Effector CD4-positive, alpha-beta T cell (primary cell): ENCODE measurements around the gene REV3L.
"Not testable (repeated sequence)": the region's sequence is repeated elsewhere in the genome, so short reads cannot be mapped to it uniquely, and the experiment has no call there.

Experiments used
- DNase-seq: peaks from one replicate; pipeline ENCODE4 v3.0.0-alpha.2; 2020

Gene REV3L

GRCh38 chr6:111256646-111257045 lies 226.4 kb downstream of the REV3L start:
- DNase-seq: no peak

DNA sequence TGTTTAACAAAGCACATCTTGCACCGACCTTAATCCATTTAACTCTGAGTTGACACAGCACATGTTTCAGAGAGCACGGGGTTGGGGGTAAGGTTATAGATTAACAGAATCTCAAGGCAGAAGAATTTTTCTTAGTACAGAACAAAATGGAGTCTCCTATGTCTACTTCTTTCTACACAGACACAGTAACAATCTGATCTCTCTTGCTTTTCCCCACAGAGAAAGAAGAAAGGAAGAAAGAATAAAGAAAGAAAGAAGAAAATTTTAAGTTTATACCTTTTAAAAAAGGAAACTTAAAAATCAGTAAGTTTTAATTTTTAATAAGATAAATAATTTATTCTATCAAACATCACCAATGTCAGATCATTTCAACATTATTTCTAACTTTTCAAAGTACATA lies 227.2 kb downstream of the REV3L start:
- not testable (repeated sequence) for DNase-seq

- DNase-seq: no peak
Measured at GRCh38 chr6:111254779-111255166, 228.2 kb downstream of the REV3L start.

GRCh38 chr6:111254004-111254778 lies 228.8 kb downstream of the REV3L start:
- DNase-seq: no peak

GRCh38 chr6:111252726-111253125 lies 230.3 kb downstream of the REV3L start:
- no peak for DNase-seq

DNA sequence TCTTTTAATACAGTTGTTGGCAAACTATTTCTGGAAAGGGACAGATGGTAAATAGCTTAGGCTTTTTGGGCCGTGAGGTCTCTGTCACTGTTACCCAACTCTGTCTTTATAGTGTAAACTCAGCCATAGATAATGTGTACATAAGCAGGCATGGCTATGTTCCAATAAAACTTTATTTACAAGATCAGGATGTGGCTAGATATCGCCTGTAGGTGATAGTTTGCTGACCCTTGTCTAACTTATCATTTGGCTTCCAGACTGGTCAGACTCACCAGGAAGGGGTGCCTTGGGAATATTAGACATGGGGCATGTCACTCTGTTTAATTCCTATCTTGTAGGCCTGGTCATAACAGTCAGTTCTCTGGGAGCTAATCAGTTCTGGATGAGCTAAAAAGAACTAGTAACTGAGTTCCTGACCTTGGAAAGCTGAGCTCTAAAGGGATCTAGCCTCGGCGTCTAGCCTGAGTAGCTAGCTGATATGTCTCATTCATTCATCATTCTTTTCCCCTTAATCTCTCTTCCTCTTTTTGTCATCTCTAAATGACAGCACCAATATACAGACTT lies 232.1 kb downstream of the REV3L start:
- no peak for DNase-seq
